Mucosa of descending colon (tissue), 3 donors: ENCODE results near the gene GABRD. TPM values are rescaled to one million over a fixed set of nuclear protein-coding genes. Genes with fewer than 3 reads are reported as not detected.

ENCODE experiments used
- ATAC-seq: fragments of 200-7000 bp; cut with Tn5 transposase; one replicate; pipeline ENCODE4 v1.9.1; 2020; ENCODE audit warnings: mild to moderate bottlenecking, moderate library complexity
- DNase-seq, 3 donors: peaks; one replicate each; pipeline ENCODE4 v3.0.0-alpha.2; 2020
- H3K36me3 ChIP-seq: fragments of 200-600 bp; one replicate; pipeline ENCODE4 v1.8.0; 2021; ENCODE audit warnings: low read depth, mild to moderate bottlenecking
- H3K4me1 ChIP-seq: fragments of 200-600 bp; one replicate; pipeline ENCODE4 v1.8.0; 2021; ENCODE audit warnings: low read depth, mild to moderate bottlenecking
- H3K4me3 ChIP-seq: fragments of 200-600 bp; one replicate; pipeline ENCODE4 v1.8.0; 2021; ENCODE audit warnings: mild to moderate bottlenecking
- H3K9me3 ChIP-seq: fragments of 200-600 bp; one replicate; pipeline ENCODE4 v1.8.0; 2021; ENCODE audit warnings: mild to moderate bottlenecking
- intact Hi-C, 2 donors: fragments of 100-400 bp; cut with DNase I in 1 of 2; cut with micrococcal nuclease in 1 of 2; formaldehyde crosslinking; loops; one replicate each; pipeline versions ENCODE4 v1.11.0 to v1.11.1; 2022; cut with DNase I, micrococcal nuclease
- total RNA-seq, 3 donors: library from RNA; stranded (reverse); fragmentation: NEBNext Ultra II Directional in 2 of 3; extraction: Animal tissue kit (Norgen Biotek cat#: 25700) in 2 of 3; gene quantifications; one replicate each; pipeline versions ENCODE4 v1.2.1 to v1.2.4, GENCODE V29; 2021 to 2023
- TF ChIP-seq, protein P1 (sequence below): fragments of 200-600 bp; IDR thresholded peaks from one replicate; pipeline ENCODE4 v1.8.0; 2022; ENCODE audit warnings: antibody characterized with exemption, mild to moderate bottlenecking
- donor health status: DM: no; HTN: no; CAD: no; lungs with moderate emphysema.
- donor health status: DM: no; HTN: no; CAD: no.
- donor health status: DM: no; HTN: yes; CAD: no.

The GABRD gene
- total RNA-seq, 3 donors from 2014 or later: not detected

DNA sequence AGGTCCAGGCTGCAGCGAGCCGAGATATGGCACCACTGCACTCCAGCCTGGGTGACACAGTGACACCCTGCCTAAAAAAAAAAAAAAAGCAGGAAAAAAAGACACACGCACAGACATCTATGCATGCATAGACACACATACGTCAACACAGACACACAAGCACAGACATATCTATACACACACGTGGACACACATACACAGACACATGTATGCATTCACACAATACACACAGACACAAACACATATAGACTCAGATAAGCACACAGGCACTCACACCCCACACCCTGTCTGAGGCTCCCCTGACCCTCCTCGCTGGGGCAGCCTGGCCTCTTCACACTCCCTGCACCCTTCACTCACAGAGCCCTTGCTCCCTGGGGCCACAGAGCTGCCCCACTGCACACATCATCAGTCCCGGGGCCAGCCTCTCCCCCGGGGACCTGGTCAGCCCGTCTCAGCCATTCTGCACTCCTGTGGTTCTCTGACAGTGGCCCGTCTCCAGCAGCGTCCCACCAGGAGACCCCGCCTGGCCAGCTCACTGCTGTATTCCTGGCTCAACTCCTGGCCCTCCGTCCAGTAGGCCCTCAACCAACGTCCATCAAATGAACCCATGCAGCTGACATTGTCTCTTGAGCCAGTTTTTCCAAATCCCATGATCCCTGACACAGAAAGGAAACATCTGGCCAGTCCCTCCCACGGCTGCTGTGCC lies 26.5 kb downstream of the GABRD start:
- Histone ChIP-seq H3K4me3 (no peak overlapping the region), H3K36me3 (no peaks in the 10 kb centered on the region), H3K4me1 (peaks cover 42% of the 10 kb centered on the region), H3K9me3 (no peaks in the 10 kb centered on the region)
- TF ChIP-seq, protein P1, sequence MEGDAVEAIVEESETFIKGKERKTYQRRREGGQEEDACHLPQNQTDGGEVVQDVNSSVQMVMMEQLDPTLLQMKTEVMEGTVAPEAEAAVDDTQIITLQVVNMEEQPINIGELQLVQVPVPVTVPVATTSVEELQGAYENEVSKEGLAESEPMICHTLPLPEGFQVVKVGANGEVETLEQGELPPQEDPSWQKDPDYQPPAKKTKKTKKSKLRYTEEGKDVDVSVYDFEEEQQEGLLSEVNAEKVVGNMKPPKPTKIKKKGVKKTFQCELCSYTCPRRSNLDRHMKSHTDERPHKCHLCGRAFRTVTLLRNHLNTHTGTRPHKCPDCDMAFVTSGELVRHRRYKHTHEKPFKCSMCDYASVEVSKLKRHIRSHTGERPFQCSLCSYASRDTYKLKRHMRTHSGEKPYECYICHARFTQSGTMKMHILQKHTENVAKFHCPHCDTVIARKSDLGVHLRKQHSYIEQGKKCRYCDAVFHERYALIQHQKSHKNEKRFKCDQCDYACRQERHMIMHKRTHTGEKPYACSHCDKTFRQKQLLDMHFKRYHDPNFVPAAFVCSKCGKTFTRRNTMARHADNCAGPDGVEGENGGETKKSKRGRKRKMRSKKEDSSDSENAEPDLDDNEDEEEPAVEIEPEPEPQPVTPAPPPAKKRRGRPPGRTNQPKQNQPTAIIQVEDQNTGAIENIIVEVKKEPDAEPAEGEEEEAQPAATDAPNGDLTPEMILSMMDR: no peak
- intact Hi-C loops: loop anchor here (10.0 kb wide), 1 partner anchor 101 kb away; no protein-coding TSS in a partner anchor
- peak in 1 of 3 donors; percentile 26 for DNase-seq
- ATAC-seq: no peak

DNA sequence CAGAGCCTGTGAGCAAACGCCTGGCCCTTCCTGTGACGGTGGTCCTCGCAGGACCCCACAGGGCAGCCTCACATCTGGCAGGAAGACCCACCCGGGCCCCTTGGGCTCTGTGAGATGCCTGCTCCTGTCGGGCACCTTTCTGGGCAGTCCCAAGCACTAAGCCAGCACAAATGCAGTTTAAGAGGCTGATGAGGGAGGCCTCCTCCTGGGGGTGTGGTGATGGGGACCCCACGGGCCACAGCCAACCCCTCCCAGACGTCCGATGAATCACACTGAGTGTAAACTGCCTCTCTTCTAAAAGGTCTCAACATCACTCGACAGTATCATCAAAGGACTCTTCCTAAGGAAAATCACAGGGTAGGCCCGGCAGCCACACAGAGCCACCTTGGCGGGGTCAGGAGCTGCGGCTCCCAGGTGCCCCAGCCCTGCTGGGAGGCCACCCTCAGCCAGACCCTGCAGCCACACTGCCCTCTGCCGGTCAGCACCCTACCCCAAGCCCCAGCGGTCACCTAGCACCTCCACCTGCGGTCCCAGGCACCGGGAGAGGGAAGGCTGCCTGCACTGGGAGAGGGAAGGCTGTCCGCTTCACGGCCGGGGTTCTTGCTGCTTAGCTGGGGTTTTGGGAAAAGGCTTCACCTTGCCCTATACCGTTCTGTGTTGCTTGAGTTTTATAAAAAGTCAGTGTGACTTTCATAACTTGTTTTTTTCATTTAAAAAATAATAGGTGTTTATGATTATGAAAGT lies 27.2 kb downstream of the GABRD start:
- ATAC-seq (peak; percentile 53), DNase-seq (peak; percentile 85 to 92 (median 91))
- H3K4me1 ChIP-seq: peaks cover 46% of the 10 kb centered on the region
- TF ChIP-seq, protein P1: peak; percentile 78
- no peaks in the 10 kb centered on the region for H3K9me3 ChIP-seq
- no peak overlapping the region for H3K4me3 ChIP-seq
- intact Hi-C loops: loop anchor here (10.0 kb wide), 1 partner anchor 102 kb away; no protein-coding TSS in a partner anchor
- no peaks in the 10 kb centered on the region for H3K36me3 ChIP-seq

DNA sequence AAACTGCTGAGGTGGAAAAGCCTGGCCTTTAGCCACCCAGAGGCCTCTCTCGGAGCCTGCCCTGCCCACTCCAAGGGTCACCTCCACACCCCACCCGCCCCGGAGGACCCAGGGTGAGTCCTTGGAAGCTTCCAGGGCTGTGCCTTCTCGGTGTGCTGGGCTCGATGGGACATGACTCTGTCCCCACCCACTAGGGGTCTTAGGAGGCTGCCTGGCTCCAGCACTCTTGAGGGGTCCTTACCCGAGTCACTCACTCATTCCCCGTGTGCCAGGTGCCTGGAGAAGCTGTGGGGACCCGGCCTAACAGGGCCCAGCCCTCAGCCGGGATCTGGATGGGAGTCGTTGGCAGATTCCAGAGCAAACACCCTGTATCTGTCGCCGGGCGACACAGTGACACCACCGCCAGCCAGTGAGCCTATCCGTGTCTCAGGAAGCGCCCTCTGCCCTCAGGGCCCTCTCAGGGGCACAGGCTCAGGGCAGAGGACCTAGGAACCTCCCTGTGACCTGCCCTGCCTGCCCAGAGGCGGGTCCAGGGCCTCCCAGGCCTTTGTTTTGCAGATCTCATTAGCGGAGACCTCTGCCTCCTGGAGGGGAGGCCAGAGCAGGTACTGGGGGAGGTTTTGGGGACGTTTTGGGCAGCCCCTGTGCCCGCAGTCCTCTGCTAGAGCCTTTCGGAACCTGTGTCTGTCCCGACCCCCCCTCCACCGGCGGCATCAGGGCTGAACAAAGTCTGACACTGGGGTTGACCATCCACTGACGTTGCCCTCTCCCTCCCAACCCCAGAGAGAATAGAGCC lies 28.0 kb downstream of the GABRD start:
- H3K4me1 ChIP-seq: peaks cover 50% of the 10 kb centered on the region
- intact Hi-C loops: loop anchor here (10.0 kb wide), 1 partner anchor 102 kb away; no protein-coding TSS in a partner anchor
- no peaks in the 10 kb centered on the region for H3K36me3 ChIP-seq
- ATAC-seq: peak; percentile 27
- H3K9me3 ChIP-seq: no peaks in the 10 kb centered on the region
- H3K4me3 ChIP-seq: no peak overlapping the region
- TF ChIP-seq, protein P1: no peak
- peak; percentile 70 to 79 (median 76) for DNase-seq

DNA sequence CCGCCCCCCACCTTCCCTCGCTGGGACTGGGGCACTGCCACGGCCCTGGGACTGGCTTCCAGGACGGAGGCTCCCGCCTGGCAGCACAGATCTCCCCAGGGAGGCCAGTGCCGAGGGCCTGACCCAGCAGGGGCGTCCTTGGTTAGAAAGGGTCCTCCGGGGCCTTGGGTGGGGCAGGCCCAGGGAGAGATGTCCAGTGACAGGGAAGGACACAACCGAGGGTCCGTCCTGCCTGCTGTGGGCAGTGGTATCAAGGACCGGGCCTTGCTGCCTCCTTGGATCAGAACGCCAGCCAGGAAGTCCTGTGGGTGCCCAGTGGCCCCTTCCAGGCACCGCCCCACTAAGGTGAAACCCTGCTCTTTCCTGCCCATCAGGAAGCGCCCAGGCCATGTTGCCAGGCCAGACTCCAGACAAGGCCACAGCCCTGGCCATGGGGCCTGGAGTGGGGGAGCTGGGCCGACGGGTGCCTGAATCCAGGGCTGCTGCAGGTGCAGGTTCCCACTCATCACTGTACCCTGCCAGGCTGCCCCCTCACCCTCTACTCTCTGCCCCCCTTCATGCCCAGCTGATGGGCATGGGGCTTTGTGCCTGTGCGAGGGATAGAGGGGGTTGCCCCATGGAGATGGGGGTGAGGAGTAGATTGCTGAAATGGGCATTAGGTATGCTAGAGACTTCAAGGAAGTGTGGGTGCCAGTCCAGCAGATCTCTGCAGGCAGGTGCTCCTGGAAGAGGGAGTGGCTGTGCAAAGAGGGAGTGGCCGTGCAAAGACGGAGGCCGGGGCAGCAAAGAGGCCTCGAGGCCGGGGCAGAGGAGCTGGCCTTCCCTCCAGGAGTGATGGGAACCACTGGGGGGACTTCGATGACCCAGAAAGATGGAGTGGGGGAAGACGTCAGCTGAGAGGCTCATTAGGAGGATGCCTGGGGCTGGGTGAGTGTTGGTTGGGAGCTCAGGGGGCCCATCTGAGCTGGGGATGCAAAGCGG lies 28.9 kb downstream of the GABRD start:
- Histone ChIP-seq H3K36me3 (no peaks in the 10 kb centered on the region), H3K9me3 (no peaks in the 10 kb centered on the region), H3K4me3 (no peak overlapping the region), H3K4me1 (peaks cover 50% of the 10 kb centered on the region)
- ATAC-seq (peak; percentile 45), DNase-seq (peak; percentile 70 to 81 (median 80))
- TF ChIP-seq, protein P1: no peak
- intact Hi-C loops: loop anchor here (10.0 kb wide), 1 partner anchor 103 kb away; no protein-coding TSS in a partner anchor
